Naive thymus-derived CD4-positive, alpha-beta T cell (primary cell): ENCODE data around the gene BAZ2A. TPM values are rescaled to one million over a fixed set of nuclear protein-coding genes. Genes with fewer than 3 reads are reported as not detected.
A peak's percentile ranks its signal among the peaks of the same experiment; 100 is the strongest.
"Not testable (repeated sequence)": the region's sequence is repeated elsewhere in the genome, so short reads cannot be mapped to it uniquely, and the experiment has no call there.

Experiments used
- ATAC-seq: fragments of 150-1000 bp; cut with Tn5 transposase; 2 replicates; pipeline ENCODE4 v1.10.0; 2021; ENCODE audit warnings: mild to moderate bottlenecking, moderate library complexity
- CTCF ChIA-PET: fragments of 350-600 bp; sonication (Branson Sonifier 250); formaldehyde crosslinking; loops from one replicate; lab custom pipeline; 2021; ENCODE audit warnings: antibody characterized with exemption; lab: Charles Lee
- POLR2A ChIA-PET: fragments of 350-600 bp; sonication (Branson Sonifier 250); formaldehyde crosslinking; loops from one replicate; lab custom pipeline; 2021; ENCODE audit warnings: antibody characterized with exemption, inconsistent platforms; lab: Charles Lee
- DNase-seq, 9 donors: peaks; one replicate each; pipeline versions ENCODE4 v3.0.0 to v3.0.0-alpha.2; 2020 to 2022; ENCODE audit warnings: mixed read lengths in 1 of 9
- H3K27ac ChIP-seq: one replicate; pipeline ENCODE4 v1.7.0; 2013; ENCODE audit warnings: mild to moderate bottlenecking, low read depth, low read length, moderate library complexity
- H3K27me3 ChIP-seq, 2 donors: one replicate each; pipeline ENCODE4 v1.7.0; 2013; ENCODE audit warnings: low read length in 2 of 2, mild to moderate bottlenecking in 2 of 2, moderate library complexity in 2 of 2; ENCODE audit not compliant: control insufficient read depth in 2 of 2, insufficient read depth in 2 of 2
- H3K36me3 ChIP-seq, 3 experiments: 1 replicate in 2 of 3; 2 replicates in 1 of 3; pipeline ENCODE4 v1.7.0; 2013; ENCODE audit warnings: low read length in 3 of 3, mild to moderate bottlenecking in 3 of 3, moderate library complexity in 1 of 3; ENCODE audit not compliant: insufficient read depth in 3 of 3, control insufficient read depth in 2 of 3
- H3K4me1 ChIP-seq, 2 donors: one replicate each; pipeline ENCODE4 v1.7.0; 2013; ENCODE audit warnings: low read length in 2 of 2, mild to moderate bottlenecking in 2 of 2, moderate library complexity in 1 of 2; ENCODE audit not compliant: control insufficient read depth in 2 of 2, insufficient read depth in 2 of 2
- H3K4me3 ChIP-seq: 2 replicates; pipeline ENCODE4 v1.7.0; 2013; ENCODE audit warnings: mild to moderate bottlenecking, low read length
- H3K9me3 ChIP-seq, 3 experiments: 1 replicate in 2 of 3; 2 replicates in 1 of 3; pipeline ENCODE4 v1.7.0; 2013; ENCODE audit warnings: low read length in 3 of 3; ENCODE audit not compliant: control insufficient read depth in 2 of 3
- H3K27ac Mint-ChIP-seq, 9 donors: one replicate each; pipeline ENCODE4 v1.8.0; 2020 to 2022; ENCODE audit warnings: mixed read lengths in 9 of 9, mild to moderate bottlenecking in 8 of 9, moderate library complexity in 5 of 9, inconsistent platforms in 2 of 9
- H3K27me3 Mint-ChIP-seq, 5 donors: one replicate each; pipeline ENCODE4 v1.8.0; 2021 to 2022; ENCODE audit warnings: mixed read lengths in 5 of 5, mild to moderate bottlenecking in 1 of 5
- H3K36me3 Mint-ChIP-seq, 5 donors: one replicate each; pipeline ENCODE4 v1.8.0; 2020 to 2022; ENCODE audit warnings: mixed read lengths in 5 of 5, mild to moderate bottlenecking in 3 of 5, inconsistent platforms in 1 of 5
- H3K4me1 Mint-ChIP-seq, 7 donors: one replicate each; pipeline ENCODE4 v1.8.0; 2020 to 2022; ENCODE audit warnings: mixed read lengths in 7 of 7, mild to moderate bottlenecking in 3 of 7, inconsistent platforms in 1 of 7
- H3K4me3 Mint-ChIP-seq, 10 donors: one replicate each; pipeline ENCODE4 v1.8.0; 2020 to 2022; ENCODE audit warnings: mild to moderate bottlenecking in 10 of 10, mixed read lengths in 10 of 10, moderate library complexity in 6 of 10, inconsistent platforms in 2 of 10
- H3K9me3 Mint-ChIP-seq, 11 donors: one replicate each; pipeline ENCODE4 v1.8.0; 2020 to 2022; ENCODE audit warnings: mixed read lengths in 11 of 11, mild to moderate bottlenecking in 4 of 11, inconsistent platforms in 1 of 11, moderate library complexity in 1 of 11
- intact Hi-C, 2 donors: fragments of 100-400 bp; cut with micrococcal nuclease; formaldehyde crosslinking; loops; one replicate each; pipeline ENCODE4 v1.15.1; 2023
- polyA plus RNA-seq, 2 donors: library from polyadenylated mRNA; unstranded; fragments of 300-500 nt; fragmentation: Illumina TruSeq; gene quantifications; one replicate each; pipeline ENCODE4 v1.2.3, GENCODE V29; 2021
- total RNA-seq, 6 experiments: library from RNA in 5 of 6; stranded (reverse) in 5 of 6; gene quantifications; 1 replicate in 5 of 6; 2 replicates in 1 of 6; pipeline ENCODE4 v1.2.3 and lab custom pipeline; 2021 to 2026

BAZ2A gene
- total and polyA plus RNA-seq, 7 experiments from 2014 or later = 24.8 to 230 (median 178) TPM

- peaks cover 8 to 12% of the 10 kb centered on the region in 2 donors for H3K4me1 ChIP-seq
- ATAC-seq, H3K27me3 ChIP-seq, H3K9me3 ChIP-seq, H3K36me3 ChIP-seq, DNase-seq, H3K27ac Mint-ChIP-seq, H3K4me3 Mint-ChIP-seq, H3K4me3 ChIP-seq, POLR2A ChIA-PET, H3K9me3 Mint-ChIP-seq, H3K27me3 Mint-ChIP-seq, H3K36me3 Mint-ChIP-seq, H3K27ac ChIP-seq: not testable (repeated sequence)
- CTCF ChIA-PET = interaction anchor here (0.6 to 3.2 kb wide), 6 partner anchors 18 to 73 kb away, joined by 3 to 10 read pairs (median 4); no protein-coding TSS in a partner anchor
- H3K4me1 Mint-ChIP-seq = peaks cover 7 to 21% (median 12%) of the 10 kb centered on the region in 7 donors
- intact Hi-C loops = loop anchor here in 1 of 2 donors (10.0 kb wide), 1 partner anchor 382 kb away; no protein-coding TSS in a partner anchor
These were observed 52.9 kb downstream of the BAZ2A start for GRCh38 chr12:56577248-56577647.

GRCh38 chr12:56574210-56574609 lies 55.9 kb downstream of the BAZ2A start:
- ATAC-seq = no peak

GRCh38 chr12:56572288-56572687 lies 57.8 kb downstream of the BAZ2A start:
- H3K36me3 Mint-ChIP-seq = no peaks in the 10 kb centered on the region
- H3K27me3 Mint-ChIP-seq = no peaks in the 10 kb centered on the region
- peaks cover 0 to 1% (median 0%) of the 10 kb centered on the region in 11 donors for H3K9me3 Mint-ChIP-seq
- intact Hi-C loops = loop anchor here in 1 of 2 donors (2.0 to 10.0 kb wide), 2 partner anchors 65 to 377 kb away; no protein-coding TSS in a partner anchor
- DNase-seq = no peak
- peaks cover 7 to 27% (median 21%) of the 10 kb centered on the region in 7 donors for H3K4me1 Mint-ChIP-seq
- H3K27me3 ChIP-seq = no peaks in the 10 kb centered on the region
- ChIA-PET POLR2A (interaction anchor here (1.6 kb wide), 1 partner anchor 9 kb away, joined by 5 read pairs; no protein-coding TSS in a partner anchor), CTCF (interaction anchor here (0.6 to 4.3 kb wide), 4 partner anchors 9 to 94 kb away, joined by 3 to 39 read pairs (median 4); no protein-coding TSS in a partner anchor)
- peak overlapping the region in 1 of 9 donors; percentile 84 for H3K27ac Mint-ChIP-seq
- no peak overlapping the region for H3K27ac ChIP-seq
- H3K4me1 ChIP-seq = peaks cover 0 to 22% of the 10 kb centered on the region in 2 donors
- no peak overlapping the region for H3K4me3 Mint-ChIP-seq
- no peaks in the 10 kb centered on the region for H3K36me3 ChIP-seq
- no peak for ATAC-seq
- H3K9me3 ChIP-seq = no peaks in the 10 kb centered on the region
- H3K4me3 ChIP-seq = no peak overlapping the region

More at GRCh38 chr12:56574210-56574609, 55.9 kb downstream of the BAZ2A start:
- Histone ChIP-seq H3K9me3 (no peaks in the 10 kb centered on the region), H3K36me3 (no peaks in the 10 kb centered on the region), H3K4me1 (peaks cover 0 to 21% of the 10 kb centered on the region in 2 donors), H3K4me3 (no peak overlapping the region), H3K27ac (no peak overlapping the region), H3K27me3 (no peaks in the 10 kb centered on the region)
- Mint-ChIP-seq H3K4me3 (no peak overlapping the region), H3K27ac (no peak overlapping the region), H3K27me3 (no peaks in the 10 kb centered on the region), H3K4me1 (peaks cover 7 to 22% (median 18%) of the 10 kb centered on the region in 7 donors), H3K36me3 (no peaks in the 10 kb centered on the region), H3K9me3 (peaks cover 0 to 1% (median 0%) of the 10 kb centered on the region in 11 donors)
- DNase-seq = no peak
- intact Hi-C loops = loop anchor here in 1 of 2 donors (10.0 kb wide), 1 partner anchor 379 kb away; no protein-coding TSS in a partner anchor
- ChIA-PET CTCF (interaction anchor here (0.8 to 4.3 kb wide), 6 partner anchors 21 to 62 kb away, joined by 3 to 39 read pairs (median 5); no protein-coding TSS in a partner anchor), POLR2A (interaction anchor here (1.9 kb wide), 1 partner anchor 52 kb away, joined by 11 read pairs; the partner anchor contains the start of gene RBMS2)

GRCh38 chr12:56571121-56571520 lies 59.0 kb downstream of the BAZ2A start:
- Histone ChIP-seq H3K9me3 (no peaks in the 10 kb centered on the region), H3K4me1 (peaks cover 0 to 22% of the 10 kb centered on the region in 2 donors), H3K27ac (no peak overlapping the region), H3K27me3 (no peaks in the 10 kb centered on the region), H3K36me3 (no peaks in the 10 kb centered on the region), H3K4me3 (no peak overlapping the region)
- CTCF ChIA-PET = interaction anchor here (0.6 to 3.0 kb wide), 4 partner anchors 31 to 59 kb away, joined by 4 to 28 read pairs (median 8); no protein-coding TSS in a partner anchor
- no peaks in the 10 kb centered on the region for H3K36me3 Mint-ChIP-seq
- intact Hi-C loops = loop anchor here in 1 of 2 donors (10.0 kb wide), 1 partner anchor 376 kb away; no protein-coding TSS in a partner anchor
- peaks cover 9 to 31% (median 23%) of the 10 kb centered on the region in 7 donors for H3K4me1 Mint-ChIP-seq
- peaks cover 0 to 1% (median 0%) of the 10 kb centered on the region in 11 donors for H3K9me3 Mint-ChIP-seq
- H3K27me3 Mint-ChIP-seq = no peaks in the 10 kb centered on the region
- ATAC-seq (no peak), DNase-seq (no peak)
- H3K27ac Mint-ChIP-seq = peak overlapping the region in 3 of 9 donors; percentile 15 to 67 (median 28)
- H3K4me3 Mint-ChIP-seq = peak overlapping the region in 2 of 10 donors; percentile 23 to 49
- POLR2A ChIA-PET = interaction anchor here (0.6 to 1.9 kb wide), 3 partner anchors 67 to 1020 kb away, joined by 3 to 6 read pairs (median 4); partner anchors contain the start of gene ATP5F1B

- intact Hi-C loops = no loop called here
- Histone ChIP-seq H3K4me1 (peaks cover 8 to 31% of the 10 kb centered on the region in 2 donors), H3K36me3 (no peaks in the 10 kb centered on the region), H3K4me3 (no peak overlapping the region), H3K9me3 (no peaks in the 10 kb centered on the region), H3K27me3 (no peaks in the 10 kb centered on the region), H3K27ac (no peak overlapping the region)
- DNase-seq = no peak
- H3K36me3 Mint-ChIP-seq = no peaks in the 10 kb centered on the region
- peaks cover 20 to 41% (median 34%) of the 10 kb centered on the region in 7 donors for H3K4me1 Mint-ChIP-seq
- no peaks in the 10 kb centered on the region for H3K9me3 Mint-ChIP-seq
- no peak overlapping the region for H3K4me3 Mint-ChIP-seq
- no peak for ATAC-seq
- CTCF ChIA-PET = interaction anchor here (1.1 kb wide), 1 partner anchor 47 kb away, joined by 3 read pairs; no protein-coding TSS in a partner anchor
- no peak overlapping the region for H3K27ac Mint-ChIP-seq
- no peaks in the 10 kb centered on the region for H3K27me3 Mint-ChIP-seq
- POLR2A ChIA-PET = interaction anchor here (0.6 kb wide), 1 partner anchor 47 kb away, joined by 5 read pairs; no protein-coding TSS in a partner anchor
These were observed 62.0 kb downstream of the BAZ2A start for GRCh38 chr12:56568146-56568545.

GRCh38 chr12:56565510-56566101 lies 64.5 kb downstream of the BAZ2A start:
- no peaks in the 10 kb centered on the region for H3K9me3 ChIP-seq
- peak overlapping the region; percentile 38 for H3K4me3 ChIP-seq
- H3K27me3 Mint-ChIP-seq = no peaks in the 10 kb centered on the region
- ATAC-seq (peak; percentile 40), DNase-seq (peak in 4 of 9 donors; percentile 15 to 39 (median 24))
- intact Hi-C loops = no loop called here
- peaks cover 20 to 31% (median 28%) of the 10 kb centered on the region in 7 donors for H3K4me1 Mint-ChIP-seq
- H3K36me3 Mint-ChIP-seq = no peaks in the 10 kb centered on the region
- CTCF ChIA-PET = interaction anchor here (0.6 to 1.4 kb wide), 3 partner anchors 15 to 52 kb away, joined by 3 to 6 read pairs (median 3); no protein-coding TSS in a partner anchor
- no peaks in the 10 kb centered on the region for H3K27me3 ChIP-seq
- no peaks in the 10 kb centered on the region for H3K36me3 ChIP-seq
- no peaks in the 10 kb centered on the region for H3K9me3 Mint-ChIP-seq
- peak overlapping the region; percentile 33 for H3K27ac ChIP-seq
- POLR2A ChIA-PET = no interaction called here
- H3K27ac Mint-ChIP-seq = peak overlapping the region in 8 of 9 donors; percentile 20 to 77 (median 56)
- peak overlapping the region; percentile 45 to 79 (median 64) for H3K4me3 Mint-ChIP-seq
- peaks cover 8 to 21% of the 10 kb centered on the region in 2 donors for H3K4me1 ChIP-seq
